Activated CD8-positive, alpha-beta memory T cell treated with anti-CD3 and anti-CD28 coated beads, Interleukin-2, amount 10 ng/mL, durations not matched to agents 7 days and 5 days (primary cell): ENCODE measurements around the gene IL1B. TPM values are rescaled to one million over a fixed set of nuclear protein-coding genes. Genes with fewer than 3 reads are reported as not detected.

ENCODE experiments used
- ATAC-seq: fragments of 150-1000 bp; cut with Tn5 transposase; one replicate; pipeline ENCODE4 v1.10.0; 2021; ENCODE audit warnings: moderate library complexity
- CTCF ChIA-PET: fragments of 350-600 bp; sonication (Branson Sonifier 250); formaldehyde crosslinking; loops from one replicate; lab custom pipeline; 2021; ENCODE audit warnings: antibody characterized with exemption; lab: Charles Lee
- DNase-seq: peaks from one replicate; pipeline ENCODE4 v3.0.0-alpha.2; 2020
- H3K27ac Mint-ChIP-seq: one replicate; pipeline ENCODE4 v1.8.0; 2021; ENCODE audit warnings: mild to moderate bottlenecking, mixed read lengths
- H3K27me3 Mint-ChIP-seq: one replicate; pipeline ENCODE4 v1.8.0; 2021; ENCODE audit warnings: mixed read lengths
- H3K36me3 Mint-ChIP-seq: one replicate; pipeline ENCODE4 v1.8.0; 2021; ENCODE audit warnings: mild to moderate bottlenecking, mixed read lengths
- H3K4me1 Mint-ChIP-seq: one replicate; pipeline ENCODE4 v1.8.0; 2021; ENCODE audit warnings: mixed read lengths
- H3K4me3 Mint-ChIP-seq: one replicate; pipeline ENCODE4 v1.8.0; 2021; ENCODE audit warnings: mild to moderate bottlenecking, moderate library complexity, mixed read lengths
- H3K9me3 Mint-ChIP-seq: one replicate; pipeline ENCODE4 v1.8.0; 2022; ENCODE audit warnings: low read depth, mixed read lengths
- total RNA-seq, 2 experiments: library from RNA; stranded (reverse); gene quantifications; one replicate each; pipeline ENCODE4 v1.2.3, GENCODE V29; 2021

Gene IL1B
- total RNA-seq, 2 experiments from 2014 or later, result 0.14 TPM; not detected in 1

DNA sequence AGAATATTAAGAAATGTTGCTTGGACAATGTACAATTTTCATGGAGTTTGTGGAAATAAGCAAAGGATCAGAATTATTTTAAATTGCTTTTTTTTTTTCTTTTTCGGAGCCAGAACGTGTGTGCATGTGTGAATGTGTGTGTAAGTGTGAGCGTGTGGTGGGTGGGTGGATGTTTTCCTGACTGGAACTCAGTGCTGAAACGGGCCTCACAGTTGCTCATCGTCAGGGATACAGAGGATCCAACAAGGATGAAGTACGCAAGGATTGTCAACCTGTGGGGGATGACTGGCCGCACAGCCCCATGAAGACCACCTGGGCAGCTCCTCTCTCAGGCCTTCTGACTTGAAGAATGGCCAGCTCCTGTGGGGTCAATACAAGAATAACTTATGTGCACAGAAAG, 17.5 kb downstream of the IL1B start:
- CTCF ChIA-PET, result interaction anchor here (1.0 to 1.5 kb wide), 3 partner anchors 11 to 66 kb away, joined by 3 to 5 read pairs (median 4); no protein-coding TSS in a partner anchor
- Mint-ChIP-seq H3K4me3 (no peak overlapping the region), H3K4me1 (peaks cover 32% of the 10 kb centered on the region), H3K27me3 (no peaks in the 10 kb centered on the region), H3K36me3 (no peaks in the 10 kb centered on the region), H3K9me3 (no peaks in the 10 kb centered on the region), H3K27ac (no peak overlapping the region)
- DNase-seq, result no peak
- ATAC-seq, result no peak

DNA sequence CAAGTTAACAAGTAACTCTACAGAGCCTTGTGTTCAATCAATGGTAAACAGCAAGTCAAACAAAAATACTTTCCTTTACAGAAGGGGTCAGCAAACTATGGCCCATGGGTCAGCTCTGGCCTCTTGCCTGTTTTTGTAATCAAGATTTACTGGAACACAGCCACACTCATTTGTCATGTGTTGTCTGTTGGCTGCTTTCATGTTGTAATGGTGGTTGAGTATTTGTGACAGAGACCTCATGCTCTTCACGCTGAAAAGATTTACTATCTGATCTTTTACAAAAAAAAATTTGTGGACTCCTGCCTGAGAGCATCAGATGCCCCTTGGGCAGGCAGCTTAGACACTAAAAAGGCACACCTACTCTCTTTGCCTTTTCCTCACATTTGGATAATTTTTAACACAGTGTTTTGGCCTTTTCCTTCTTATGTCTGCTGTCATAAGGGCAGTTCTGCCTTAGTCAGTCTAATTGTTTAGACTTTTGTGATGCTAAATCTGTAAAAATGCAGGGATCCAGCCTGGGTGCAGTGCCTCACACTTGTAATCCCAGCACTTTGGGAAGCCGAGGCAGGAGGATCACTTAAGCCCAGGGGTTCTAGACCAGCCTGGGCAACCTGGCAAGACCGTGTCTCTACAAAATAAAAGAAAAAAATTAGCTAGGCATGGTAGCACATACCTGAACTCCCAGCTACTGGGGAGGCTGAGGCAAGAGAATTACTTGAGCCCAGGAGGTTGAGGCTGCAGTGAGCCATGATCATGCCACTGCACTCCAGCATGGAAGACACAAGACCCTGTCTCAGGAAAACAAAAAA, 18.3 kb downstream of the IL1B start:
- CTCF ChIA-PET, result interaction anchor here (1.5 to 1.6 kb wide), 2 partner anchors 67 kb away, joined by 4 read pairs; no protein-coding TSS in a partner anchor
- no peak for ATAC-seq
- no peak for DNase-seq
- H3K27me3 Mint-ChIP-seq, result no peaks in the 10 kb centered on the region
- H3K9me3 Mint-ChIP-seq, result no peaks in the 10 kb centered on the region
- no peak overlapping the region for H3K27ac Mint-ChIP-seq
- H3K36me3 Mint-ChIP-seq, result no peaks in the 10 kb centered on the region
- H3K4me1 Mint-ChIP-seq, result peaks cover 28% of the 10 kb centered on the region
- H3K4me3 Mint-ChIP-seq, result no peak overlapping the region

DNA sequence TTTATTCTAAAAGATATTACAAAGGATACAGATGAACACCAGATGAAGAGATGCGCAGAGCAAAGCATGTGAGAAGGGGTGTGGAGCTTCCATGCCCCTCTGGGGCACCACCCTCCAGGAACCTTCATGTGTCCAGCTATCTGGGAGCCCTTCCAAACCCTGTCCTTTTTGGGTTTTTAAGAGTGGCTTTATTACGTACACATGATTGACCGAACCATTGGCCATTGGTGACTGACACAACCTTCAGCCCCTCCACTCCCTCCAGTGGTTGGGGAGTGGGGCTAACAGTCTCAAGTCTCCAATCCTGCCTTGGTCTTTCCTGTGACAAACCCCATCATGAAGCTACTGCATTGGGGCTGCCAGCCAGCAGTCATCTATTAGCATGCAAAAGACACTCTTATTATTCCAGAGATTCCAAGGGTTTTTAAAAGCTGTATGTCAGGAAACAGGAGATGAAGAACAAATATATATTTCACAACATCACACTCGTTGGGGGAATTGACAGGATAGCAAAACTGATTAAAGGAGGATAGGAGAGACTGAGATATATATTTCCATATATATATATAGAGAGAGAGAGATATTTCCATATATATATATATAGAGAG, 19.4 kb downstream of the IL1B start:
- ATAC-seq (no peak), DNase-seq (no peak)
- Mint-ChIP-seq H3K9me3 (no peaks in the 10 kb centered on the region), H3K4me1 (peaks cover 23% of the 10 kb centered on the region), H3K4me3 (no peak overlapping the region), H3K27ac (no peak overlapping the region), H3K27me3 (no peaks in the 10 kb centered on the region), H3K36me3 (peaks cover 1% of the 10 kb centered on the region)
- CTCF ChIA-PET, result interaction anchor here (1.6 kb wide), 1 partner anchor 68 kb away, joined by 4 read pairs; no protein-coding TSS in a partner anchor

DNA sequence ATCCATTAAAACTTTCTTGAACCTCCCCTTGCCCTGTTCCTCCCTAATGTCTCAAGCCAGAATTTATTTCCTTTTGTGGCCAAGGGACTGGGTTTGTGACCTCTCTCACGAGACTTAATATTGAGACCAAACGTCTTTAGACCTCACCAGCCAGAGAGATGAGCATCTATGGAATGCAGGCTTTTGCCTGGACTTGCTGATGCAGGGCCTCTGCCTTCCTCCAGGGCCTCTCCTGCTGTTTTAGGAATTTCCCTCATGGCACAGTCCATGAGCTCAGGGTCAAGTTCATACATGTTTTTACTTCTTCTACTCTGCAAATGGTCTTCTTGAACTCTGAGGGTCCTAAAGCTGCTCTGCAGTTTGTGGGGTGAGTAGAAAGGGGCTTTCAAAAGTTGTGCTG, 22.3 kb downstream of the IL1B start:
- no peak for ATAC-seq
- H3K27ac Mint-ChIP-seq, result no peak overlapping the region
- CTCF ChIA-PET, result interaction anchor here (1.2 to 1.4 kb wide), 2 partner anchors 65 to 71 kb away, joined by 4 read pairs; no protein-coding TSS in a partner anchor

DNA sequence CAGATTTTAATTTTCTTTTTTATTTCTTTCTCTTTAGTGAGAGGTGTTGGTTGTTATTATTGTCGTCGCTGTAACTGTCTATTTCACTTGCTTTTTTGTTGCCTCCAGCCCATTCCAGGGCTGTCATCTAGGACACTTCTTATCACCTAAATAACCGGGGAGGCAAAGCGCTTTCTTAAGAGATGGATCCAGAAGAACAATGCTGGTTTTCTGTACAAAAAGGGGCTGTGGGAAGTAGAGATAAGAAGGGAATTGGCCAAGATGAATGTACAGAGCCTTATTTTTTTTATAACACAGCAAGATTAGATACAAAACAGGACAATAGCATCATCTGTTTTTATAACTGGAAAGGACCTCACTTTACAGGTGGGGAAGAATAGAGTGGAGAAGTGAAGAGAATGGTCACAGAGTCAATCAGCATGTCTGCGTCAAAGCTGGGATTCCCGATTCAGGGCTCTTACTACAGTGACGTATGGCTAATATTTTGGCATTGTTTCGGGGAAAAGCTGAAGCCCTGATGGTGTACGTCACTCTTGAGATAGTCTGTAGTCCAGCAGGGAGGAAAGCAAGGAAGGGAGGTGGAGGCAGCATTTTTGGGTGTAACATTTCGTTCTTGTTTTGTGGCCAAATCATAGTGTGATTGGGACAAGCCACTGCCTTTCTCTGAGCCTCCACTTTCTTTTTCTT, 23.2 kb downstream of the IL1B start:
- DNase-seq, result no peak
- CTCF ChIA-PET, result no interaction called here
- Mint-ChIP-seq H3K27me3 (no peaks in the 10 kb centered on the region), H3K36me3 (peaks cover 14% of the 10 kb centered on the region), H3K4me3 (no peak overlapping the region), H3K27ac (no peak overlapping the region), H3K9me3 (peaks cover 5% of the 10 kb centered on the region), H3K4me1 (peaks cover 14% of the 10 kb centered on the region)
- no peak for ATAC-seq

More for the DNA sequence above, 22.3 kb downstream of the IL1B start:
- peaks cover 14% of the 10 kb centered on the region for H3K4me1 Mint-ChIP-seq
- peaks cover 5% of the 10 kb centered on the region for H3K9me3 Mint-ChIP-seq
- no peak overlapping the region for H3K4me3 Mint-ChIP-seq
- DNase-seq, result no peak
- H3K27me3 Mint-ChIP-seq, result no peaks in the 10 kb centered on the region
- peaks cover 14% of the 10 kb centered on the region for H3K36me3 Mint-ChIP-seq

DNA sequence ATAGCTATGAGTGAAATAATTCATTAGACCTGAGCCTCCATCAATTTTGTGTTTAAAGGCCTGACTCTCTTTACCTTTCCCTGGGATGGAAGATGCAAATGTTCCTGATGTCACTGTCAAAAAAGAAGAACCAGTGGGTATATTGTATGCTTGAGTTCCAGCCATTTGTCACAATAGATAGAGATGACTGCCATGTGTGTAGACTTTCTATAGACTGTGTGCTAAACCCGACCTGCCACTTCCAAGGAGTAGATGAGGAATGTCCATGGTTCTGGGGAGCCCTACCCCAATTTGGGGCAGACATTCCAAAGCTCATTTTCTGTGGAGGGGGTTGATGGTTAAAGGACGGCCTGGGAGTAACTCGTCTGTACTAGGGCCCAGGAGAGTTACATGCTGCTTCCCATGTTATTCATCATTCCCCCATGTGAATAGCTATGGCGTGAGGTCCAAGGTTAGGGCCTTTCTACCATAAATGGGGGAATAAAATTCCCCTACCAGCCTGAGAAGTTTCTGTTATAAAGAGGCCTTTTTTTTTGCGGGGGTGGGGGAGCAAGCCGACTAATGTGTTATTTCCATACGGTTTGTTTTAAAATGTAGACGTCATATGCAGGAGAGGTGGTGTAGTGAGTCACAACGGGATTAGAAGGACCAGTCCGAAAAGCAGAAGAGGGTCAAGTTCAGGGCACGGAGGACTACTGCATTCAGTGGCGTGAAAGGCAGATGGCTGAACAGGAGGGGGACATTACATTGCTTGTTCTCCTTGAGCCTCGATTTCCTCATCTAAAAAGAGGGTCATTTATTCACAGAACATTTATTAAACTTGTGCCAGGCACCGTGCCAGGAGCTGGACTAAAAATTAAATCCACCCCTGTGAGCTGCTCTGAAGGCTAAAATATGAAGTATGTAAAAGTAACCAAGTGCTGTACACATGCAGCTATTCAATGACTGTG, 24.0 kb downstream of the IL1B start:
- peaks cover 14% of the 10 kb centered on the region for H3K4me1 Mint-ChIP-seq
- DNase-seq (no peak), ATAC-seq (no peak)
- peaks cover 16% of the 10 kb centered on the region for H3K36me3 Mint-ChIP-seq
- H3K27ac Mint-ChIP-seq, result no peak overlapping the region
- peaks cover 7% of the 10 kb centered on the region for H3K9me3 Mint-ChIP-seq
- CTCF ChIA-PET, result interaction anchor here (0.8 to 1.4 kb wide), 2 partner anchors 17 to 31 kb away, joined by 3 to 4 read pairs; no protein-coding TSS in a partner anchor
- no peak overlapping the region for H3K4me3 Mint-ChIP-seq
- no peaks in the 10 kb centered on the region for H3K27me3 Mint-ChIP-seq

DNA sequence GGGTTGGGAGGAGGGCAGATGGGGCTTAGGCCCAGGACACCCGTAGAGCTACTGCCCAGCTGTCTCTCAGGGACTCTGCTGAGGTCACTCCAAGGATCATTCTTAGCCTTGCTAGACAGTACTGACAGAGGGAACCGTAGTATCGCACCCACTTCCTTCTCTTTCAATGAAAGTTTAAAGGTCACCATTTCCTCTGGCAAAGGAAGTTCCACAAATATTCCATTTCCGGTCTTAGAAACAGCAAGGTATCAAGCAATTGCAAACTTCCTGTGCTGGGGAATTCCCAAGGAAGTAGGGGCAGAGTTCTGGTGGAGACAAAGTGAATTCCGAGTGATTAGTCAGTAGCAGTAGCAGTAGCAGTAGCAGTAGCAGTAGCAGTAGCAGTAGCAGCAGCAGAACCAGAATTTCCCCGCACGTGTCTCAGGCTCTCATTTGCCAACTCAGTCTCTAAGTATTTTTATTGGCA, 24.7 kb downstream of the IL1B start:
- CTCF ChIA-PET, result interaction anchor here (0.8 to 1.4 kb wide), 2 partner anchors 16 to 32 kb away, joined by 3 to 4 read pairs; no protein-coding TSS in a partner anchor
- peaks cover 22% of the 10 kb centered on the region for H3K36me3 Mint-ChIP-seq
- H3K27me3 Mint-ChIP-seq, result no peaks in the 10 kb centered on the region
- H3K4me1 Mint-ChIP-seq, result peaks cover 14% of the 10 kb centered on the region
- DNase-seq (no peak), ATAC-seq (no peak)
- peaks cover 12% of the 10 kb centered on the region for H3K9me3 Mint-ChIP-seq
- H3K27ac Mint-ChIP-seq, result peak overlapping the region; percentile 17
- no peak overlapping the region for H3K4me3 Mint-ChIP-seq

DNA sequence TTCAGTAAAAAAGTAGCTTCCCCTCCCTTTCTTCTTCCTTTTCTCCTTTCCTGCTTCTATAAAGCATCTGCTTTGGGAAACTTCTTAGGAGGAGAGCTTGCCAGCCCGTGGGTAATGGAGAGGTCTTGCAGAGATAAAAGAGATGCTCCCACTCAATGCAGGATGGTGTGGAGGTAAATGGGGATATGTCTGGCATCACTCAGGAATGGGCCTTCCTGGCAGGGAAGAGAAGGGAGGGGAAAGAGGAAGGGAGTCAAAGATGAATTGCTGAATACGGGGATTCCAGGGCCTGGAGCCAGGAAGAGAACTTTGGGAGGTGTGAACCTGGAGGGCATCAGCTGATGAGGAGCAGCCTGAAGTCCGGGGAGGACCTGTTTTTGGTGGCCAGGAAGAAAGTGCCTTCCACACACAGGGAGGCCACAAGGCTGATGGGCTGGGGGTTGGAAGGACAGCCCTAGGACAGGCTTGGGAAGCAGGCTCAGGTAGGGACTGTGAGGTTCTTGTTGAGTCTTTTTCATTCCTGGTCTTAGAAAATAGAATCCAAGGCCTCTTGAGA, 25.2 kb downstream of the IL1B start:
- CTCF ChIA-PET, result interaction anchor here (0.8 to 1.4 kb wide), 4 partner anchors 16 to 306 kb away, joined by 3 to 4 read pairs (median 4); no protein-coding TSS in a partner anchor
- peaks cover 17% of the 10 kb centered on the region for H3K4me1 Mint-ChIP-seq
- DNase-seq (no peak), ATAC-seq (no peak)
- H3K27ac Mint-ChIP-seq, result peak overlapping the region; percentile 28
- H3K9me3 Mint-ChIP-seq, result peaks cover 16% of the 10 kb centered on the region
- no peak overlapping the region for H3K4me3 Mint-ChIP-seq
- peaks cover 26% of the 10 kb centered on the region for H3K36me3 Mint-ChIP-seq
- H3K27me3 Mint-ChIP-seq, result no peaks in the 10 kb centered on the region

DNA sequence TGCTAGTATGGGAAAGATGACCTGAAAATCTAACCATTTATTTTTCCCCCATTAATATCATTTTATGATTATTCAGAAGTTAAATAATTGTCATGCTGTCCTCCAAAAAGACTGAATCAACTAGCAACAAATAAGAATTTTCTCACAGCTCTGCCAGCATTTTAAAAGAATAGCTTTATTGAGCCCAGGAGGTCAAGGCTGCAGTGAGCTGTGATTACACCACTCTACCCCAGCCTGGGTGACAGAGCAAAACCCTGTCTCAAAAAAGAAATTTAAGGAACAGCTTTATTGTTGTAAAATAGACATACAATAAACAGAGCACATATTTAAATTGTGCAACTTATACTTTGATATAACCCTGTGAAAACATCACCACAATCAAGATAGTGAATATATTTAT, 27.5 kb downstream of the IL1B start:
- ATAC-seq (no peak), DNase-seq (no peak)
- Mint-ChIP-seq H3K27ac (no peak overlapping the region), H3K4me1 (peaks cover 28% of the 10 kb centered on the region), H3K36me3 (peaks cover 32% of the 10 kb centered on the region), H3K4me3 (no peak overlapping the region), H3K27me3 (no peaks in the 10 kb centered on the region), H3K9me3 (peaks cover 16% of the 10 kb centered on the region)
- CTCF ChIA-PET, result interaction anchor here (0.7 to 1.8 kb wide), 5 partner anchors 19 to 104 kb away, joined by 3 to 6 read pairs (median 3); partner anchors contain the start of gene IL1A

DNA sequence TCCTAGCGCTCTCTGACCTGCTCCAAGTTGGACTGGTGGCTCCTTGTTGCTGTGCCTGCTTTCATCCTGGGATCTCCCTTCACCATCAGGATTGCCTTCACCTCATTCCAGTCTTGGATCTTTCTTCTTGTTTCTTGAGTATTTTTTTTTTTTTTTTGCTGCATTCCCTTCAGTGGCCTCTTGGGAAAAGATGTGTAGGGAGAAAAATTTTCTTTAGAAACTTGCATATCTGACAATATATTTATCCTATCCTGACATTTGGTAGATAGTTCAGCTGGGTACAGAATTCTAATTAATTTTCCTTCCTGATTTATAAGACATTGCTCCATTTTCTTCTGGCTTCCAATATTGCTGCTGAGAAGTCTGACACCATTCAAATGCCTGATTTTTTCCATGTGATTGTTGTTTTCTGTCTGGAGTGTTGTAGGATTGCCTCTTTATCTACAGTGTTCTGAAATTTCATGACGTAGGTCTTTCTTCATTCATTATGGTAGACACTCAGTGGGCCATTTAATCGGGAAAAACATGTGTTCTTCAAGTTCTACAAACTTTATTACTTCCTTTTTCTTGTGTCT, 29.3 kb downstream of the IL1B start:
- no peak for ATAC-seq
- Mint-ChIP-seq H3K9me3 (peaks cover 16% of the 10 kb centered on the region), H3K4me1 (peaks cover 40% of the 10 kb centered on the region), H3K36me3 (peaks cover 32% of the 10 kb centered on the region), H3K4me3 (no peak overlapping the region), H3K27me3 (no peaks in the 10 kb centered on the region), H3K27ac (no peak overlapping the region)
- no peak for DNase-seq
- CTCF ChIA-PET, result interaction anchor here (1.0 to 1.2 kb wide), 2 partner anchors 28 to 135 kb away, joined by 3 read pairs; no protein-coding TSS in a partner anchor

DNA sequence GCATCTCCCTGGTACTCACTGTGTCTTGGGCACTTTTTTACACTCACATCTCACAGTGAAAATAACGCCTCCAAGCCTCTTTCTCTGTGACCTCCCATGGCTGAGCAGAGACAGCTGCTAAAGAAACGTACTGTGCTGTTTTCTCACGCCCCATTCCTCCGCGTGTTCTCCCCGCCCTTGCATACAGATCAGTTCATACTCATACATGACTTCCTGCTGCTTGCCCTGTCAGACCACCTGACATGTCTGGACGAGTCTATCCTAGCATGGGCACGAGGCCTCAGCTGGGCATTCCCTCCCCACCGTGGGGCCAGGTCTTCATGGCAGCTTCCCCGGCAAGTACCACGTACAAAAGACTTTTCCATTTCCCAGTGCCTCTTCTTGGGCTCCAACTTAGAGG, 31.0 kb downstream of the IL1B start:
- Mint-ChIP-seq H3K27ac (no peak overlapping the region), H3K4me3 (no peak overlapping the region), H3K9me3 (peaks cover 14% of the 10 kb centered on the region), H3K36me3 (peaks cover 22% of the 10 kb centered on the region), H3K27me3 (no peaks in the 10 kb centered on the region), H3K4me1 (peaks cover 30% of the 10 kb centered on the region)
- no peak for ATAC-seq
- no peak for DNase-seq
- CTCF ChIA-PET, result interaction anchor here (1.7 kb wide), 1 partner anchor 136 kb away, joined by 3 read pairs; no protein-coding TSS in a partner anchor
